Measurements from ENCODE around the gene SIAH3. TPM values are rescaled to one million over a fixed set of nuclear protein-coding genes. Genes with fewer than 3 reads are reported as not detected.

SIAH3 gene
- total RNA-seq, 1 experiment from 2014 or later = not detected

DNA sequence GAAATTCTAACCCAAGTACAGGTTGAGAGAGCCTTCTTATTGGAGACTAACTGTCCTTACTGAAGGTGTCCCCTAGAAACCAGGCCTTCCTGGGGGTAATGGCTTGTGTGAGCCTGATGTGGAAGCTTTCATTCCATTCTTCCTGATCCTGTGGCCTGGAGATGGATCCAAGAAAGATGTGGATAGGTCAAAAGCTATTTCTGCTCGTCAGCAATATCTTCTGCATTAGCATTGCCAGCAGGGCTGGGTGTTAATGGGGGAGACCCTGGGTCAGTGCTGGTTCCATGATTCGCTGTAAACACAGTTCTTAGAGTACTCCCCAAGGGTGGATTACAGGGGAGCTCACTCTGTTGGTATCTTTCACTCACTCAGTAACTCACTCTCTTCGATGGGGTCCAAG, 106.6 kb downstream of the SIAH3 start:
- no peak for DNase-seq
- H3K79me1 ChIP-seq (ENCODE audit: insufficient read depth, low read depth, low read length, poor library complexity, severe bottlenecking) = no peaks in the 10 kb centered on the region
- no peak overlapping the region for H3K14ac ChIP-seq (ENCODE audit: insufficient read depth, low read length)
- H3K27me3 ChIP-seq (ENCODE audit: insufficient read depth, low read length) = no peaks in the 10 kb centered on the region
- no peak overlapping the region for H4K91ac ChIP-seq (ENCODE audit: insufficient read length, low read depth, low read length)
- Mint-ChIP-seq H3K36me3 (ENCODE audit: insufficient read depth in 1 of 3, low read depth in 3 of 3) (peaks cover 0 to 3% (median 0%) of the 10 kb centered on the region in 3 experiments; a peak in 2 of 7 replicates), H3K4me3 (no peak overlapping the region), H3K9me3 (no peaks in the 10 kb centered on the region), H3K27me3 (ENCODE audit: low read depth) (no peaks in the 10 kb centered on the region; the same call in 1 of the 2 replicates), H3K27ac (no peak overlapping the region), H3K4me1 (peaks cover 12 to 13% of the 10 kb centered on the region in 2 experiments)
- no peak overlapping the region for H2BK15ac ChIP-seq (ENCODE audit: low read depth, low read length)
- no peak overlapping the region for H4K8ac ChIP-seq (replicated peaks; ENCODE audit: insufficient read length, low read depth, low read length)
- no peak overlapping the region for H3K4ac ChIP-seq (ENCODE audit: low read depth, low read length)
- H3K23me2 ChIP-seq (ENCODE audit: insufficient read length, low read depth, low read length, poor library complexity, severe bottlenecking) = no peaks in the 10 kb centered on the region
- no peak overlapping the region for H2AK5ac ChIP-seq (ENCODE audit: insufficient read length, low read length)
- H2BK5ac ChIP-seq (ENCODE audit: insufficient read length, low read length) = no peak overlapping the region
- H3T11ph ChIP-seq (ENCODE audit: low read length) = no peak overlapping the region
- peaks cover 6% of the 10 kb centered on the region; the same call in 1 of the 2 replicates for H3K4me1 ChIP-seq (ENCODE audit: insufficient read depth, low read length)
- H4K5ac ChIP-seq (ENCODE audit: insufficient read length, low read depth, low read length) = no peak overlapping the region
- no peak overlapping the region for H3K18ac ChIP-seq (ENCODE audit: insufficient read length, low read depth, low read length)
- no peak overlapping the region for H3K56ac ChIP-seq (ENCODE audit: insufficient read length, low read depth, low read length)
- H3K23ac ChIP-seq (ENCODE audit: insufficient read length, low read depth, low read length) = no peak overlapping the region
- no peak overlapping the region for H2BK120ac ChIP-seq (ENCODE audit: low read depth, low read length, poor library complexity, severe bottlenecking)
- TF ChIP-seq, protein P1, sequence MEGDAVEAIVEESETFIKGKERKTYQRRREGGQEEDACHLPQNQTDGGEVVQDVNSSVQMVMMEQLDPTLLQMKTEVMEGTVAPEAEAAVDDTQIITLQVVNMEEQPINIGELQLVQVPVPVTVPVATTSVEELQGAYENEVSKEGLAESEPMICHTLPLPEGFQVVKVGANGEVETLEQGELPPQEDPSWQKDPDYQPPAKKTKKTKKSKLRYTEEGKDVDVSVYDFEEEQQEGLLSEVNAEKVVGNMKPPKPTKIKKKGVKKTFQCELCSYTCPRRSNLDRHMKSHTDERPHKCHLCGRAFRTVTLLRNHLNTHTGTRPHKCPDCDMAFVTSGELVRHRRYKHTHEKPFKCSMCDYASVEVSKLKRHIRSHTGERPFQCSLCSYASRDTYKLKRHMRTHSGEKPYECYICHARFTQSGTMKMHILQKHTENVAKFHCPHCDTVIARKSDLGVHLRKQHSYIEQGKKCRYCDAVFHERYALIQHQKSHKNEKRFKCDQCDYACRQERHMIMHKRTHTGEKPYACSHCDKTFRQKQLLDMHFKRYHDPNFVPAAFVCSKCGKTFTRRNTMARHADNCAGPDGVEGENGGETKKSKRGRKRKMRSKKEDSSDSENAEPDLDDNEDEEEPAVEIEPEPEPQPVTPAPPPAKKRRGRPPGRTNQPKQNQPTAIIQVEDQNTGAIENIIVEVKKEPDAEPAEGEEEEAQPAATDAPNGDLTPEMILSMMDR (conservative IDR thresholded peaks at IDR 0.05) = no peak
- H2BK20ac ChIP-seq (ENCODE audit: low read depth, low read length, poor library complexity, severe bottlenecking) = no peak overlapping the region
- no peak overlapping the region for H3K4me2 ChIP-seq (ENCODE audit: insufficient read depth, insufficient read length, low read length)
- no peak overlapping the region for H2AFZ ChIP-seq (ENCODE audit: low read length)
- H4K20me1 ChIP-seq (ENCODE audit: control insufficient read depth, insufficient read depth, insufficient read length) = no peaks in the 10 kb centered on the region
- H3K79me2 ChIP-seq (ENCODE audit: insufficient read depth, low read length) = no peaks in the 10 kb centered on the region
- no peak overlapping the region for H3K9ac ChIP-seq (ENCODE audit: extremely low read depth, insufficient read length, low read length)
- H3K27ac ChIP-seq (ENCODE audit: insufficient read length, low read depth, low read length) = no peak overlapping the region
- no peak overlapping the region for H2BK12ac ChIP-seq (ENCODE audit: insufficient read length, low read depth, low read length)
- H3K9me3 ChIP-seq (ENCODE audit: control insufficient read depth, low read depth, low read length) = no peaks in the 10 kb centered on the region
- no CpG with 5 or more reads among the region's 3 CpGs for WGBS (ENCODE audit: extremely low coverage, insufficient read length, low lambda C conversion rate)
